SH-SY5Y (cell line): Measurements from ENCODE around the gene CRKL.

Experiments used
- GATA2 ChIP-seq: IDR thresholded peaks from 2 replicates; pipeline ENCODE4 v1.6.1; 2011; ENCODE audit warnings: mild to moderate bottlenecking, low read depth, low read length
- GATA3 ChIP-seq: IDR thresholded peaks from 2 replicates; pipeline ENCODE4 v1.6.1; 2011; ENCODE audit warnings: low read depth, mild to moderate bottlenecking, low read length, moderate library complexity

- TF ChIP-seq GATA2 (no peak), GATA3 (no peak)
Observed at GRCh38 chr22:20999350-21000206, 82.4 kb downstream of the CRKL start.
